Measurements from ENCODE around the gene TAOK3. TPM values are rescaled to one million over a fixed set of nuclear protein-coding genes. Genes with fewer than 3 reads are reported as not detected.

The TAOK3 gene
- total RNA-seq, 1 experiment from 2014 or later = 17.7 TPM

DNA sequence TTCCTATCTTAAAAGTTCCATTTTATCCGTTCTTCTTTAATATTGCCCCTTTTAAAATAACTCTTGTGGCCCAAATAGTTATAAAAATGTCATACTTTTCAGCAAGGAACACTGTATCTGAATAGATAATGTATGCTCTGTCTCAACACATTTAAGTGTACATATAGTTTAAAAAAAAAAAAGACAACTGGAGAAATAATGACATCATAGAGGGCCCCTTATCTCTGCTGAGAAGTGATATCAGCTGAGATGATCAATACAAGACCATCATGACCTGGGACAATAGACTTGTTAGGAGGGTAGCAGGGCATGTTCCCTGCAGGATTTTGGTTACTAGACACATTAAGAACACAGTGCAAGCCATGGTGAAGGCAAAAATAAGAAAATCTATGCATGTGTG is 159.3 kb downstream of the TAOK3 start:
- H3K4me1 Mint-ChIP-seq (ENCODE audit: low read depth, unreplicated experiment) = no peaks in the 10 kb centered on the region
- H3K9me3 ChIP-seq = no peaks in the 10 kb centered on the region
- H3K27me3 ChIP-seq (replicated peaks; ENCODE audit: control insufficient read depth, insufficient read depth, low read length) = no peaks in the 10 kb centered on the region
- peaks cover 5% of the 10 kb centered on the region for H3K36me3 Mint-ChIP-seq (ENCODE audit: insufficient read depth, unreplicated experiment)
- BruUV-seq (replicated peaks) = no TSS peak
- no peaks in the 10 kb centered on the region for H3K9me3 Mint-ChIP-seq (ENCODE audit: unreplicated experiment)
- ChIA-PET CTCF (no interaction called here), POLR2A (no interaction called here)
- TF ChIP-seq, protein P1, sequence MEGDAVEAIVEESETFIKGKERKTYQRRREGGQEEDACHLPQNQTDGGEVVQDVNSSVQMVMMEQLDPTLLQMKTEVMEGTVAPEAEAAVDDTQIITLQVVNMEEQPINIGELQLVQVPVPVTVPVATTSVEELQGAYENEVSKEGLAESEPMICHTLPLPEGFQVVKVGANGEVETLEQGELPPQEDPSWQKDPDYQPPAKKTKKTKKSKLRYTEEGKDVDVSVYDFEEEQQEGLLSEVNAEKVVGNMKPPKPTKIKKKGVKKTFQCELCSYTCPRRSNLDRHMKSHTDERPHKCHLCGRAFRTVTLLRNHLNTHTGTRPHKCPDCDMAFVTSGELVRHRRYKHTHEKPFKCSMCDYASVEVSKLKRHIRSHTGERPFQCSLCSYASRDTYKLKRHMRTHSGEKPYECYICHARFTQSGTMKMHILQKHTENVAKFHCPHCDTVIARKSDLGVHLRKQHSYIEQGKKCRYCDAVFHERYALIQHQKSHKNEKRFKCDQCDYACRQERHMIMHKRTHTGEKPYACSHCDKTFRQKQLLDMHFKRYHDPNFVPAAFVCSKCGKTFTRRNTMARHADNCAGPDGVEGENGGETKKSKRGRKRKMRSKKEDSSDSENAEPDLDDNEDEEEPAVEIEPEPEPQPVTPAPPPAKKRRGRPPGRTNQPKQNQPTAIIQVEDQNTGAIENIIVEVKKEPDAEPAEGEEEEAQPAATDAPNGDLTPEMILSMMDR (IDR thresholded peaks at IDR 0.05; ENCODE audit: insufficient read depth in 1 of 2, low read depth in 1 of 2, low read length in 1 of 2, severe bottlenecking in 1 of 2, unreplicated experiment in 1 of 2) = no peak
- no peak overlapping the region for H3K4me3 ChIP-seq (ENCODE audit: low read depth, low read length)
- H3K27ac Mint-ChIP-seq (ENCODE audit: unreplicated experiment) = no peak overlapping the region
- H3K4me3 Mint-ChIP-seq (ENCODE audit: unreplicated experiment) = no peak overlapping the region
- no peaks in the 10 kb centered on the region for H3K4me1 ChIP-seq
- no peak for DNase-seq
- H3K27me3 Mint-ChIP-seq (ENCODE audit: insufficient read depth, unreplicated experiment) = no peaks in the 10 kb centered on the region
- intact Hi-C loops (cut with micrococcal nuclease; ENCODE audit: unreplicated experiment) = no loop called here
- no peaks in the 10 kb centered on the region for H3K36me3 ChIP-seq (ENCODE audit: control insufficient read depth, insufficient read depth, low read length)

DNA sequence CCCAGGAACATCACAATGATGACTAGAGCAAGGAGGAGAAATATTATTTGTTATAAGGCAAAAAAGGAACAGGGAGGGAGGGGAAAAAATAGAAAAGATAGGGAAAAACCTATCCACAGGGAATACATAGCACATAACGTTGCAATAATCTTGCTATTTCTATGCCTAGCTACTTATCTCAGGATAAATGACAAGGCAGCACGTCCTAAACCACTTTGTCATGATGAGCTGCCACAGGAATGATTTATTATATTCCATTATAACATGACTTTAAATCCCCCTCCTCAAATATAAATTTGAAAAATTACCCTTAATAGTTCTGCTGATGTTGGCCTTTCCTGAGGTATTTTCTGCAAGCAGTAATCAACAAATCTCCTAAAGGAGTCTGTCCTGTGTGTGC is 160.1 kb downstream of the TAOK3 start:
- Histone ChIP-seq H3K4me1 (no peaks in the 10 kb centered on the region), H3K27me3 (replicated peaks; ENCODE audit: control insufficient read depth, insufficient read depth, low read length) (no peaks in the 10 kb centered on the region), H3K4me3 (ENCODE audit: low read depth, low read length) (no peak overlapping the region), H3K9me3 (no peaks in the 10 kb centered on the region), H3K36me3 (ENCODE audit: control insufficient read depth, insufficient read depth, low read length) (no peaks in the 10 kb centered on the region)
- BruUV-seq (replicated peaks) = no TSS peak
- Mint-ChIP-seq H3K36me3 (ENCODE audit: insufficient read depth, unreplicated experiment) (peaks cover 5% of the 10 kb centered on the region), H3K4me1 (ENCODE audit: low read depth, unreplicated experiment) (no peaks in the 10 kb centered on the region), H3K4me3 (ENCODE audit: unreplicated experiment) (no peak overlapping the region), H3K9me3 (ENCODE audit: unreplicated experiment) (no peaks in the 10 kb centered on the region), H3K27ac (ENCODE audit: unreplicated experiment) (no peak overlapping the region), H3K27me3 (ENCODE audit: insufficient read depth, unreplicated experiment) (no peaks in the 10 kb centered on the region)
- ChIA-PET CTCF (interaction anchor here (0.8 kb wide), 1 partner anchor 87 kb away, joined by 3 read pairs; no protein-coding TSS in a partner anchor), POLR2A (no interaction called here)
- TF ChIP-seq, protein P1 (IDR thresholded peaks at IDR 0.05; ENCODE audit: insufficient read depth in 1 of 2, low read depth in 1 of 2, low read length in 1 of 2, severe bottlenecking in 1 of 2, unreplicated experiment in 1 of 2) = no peak
- DNase-seq = no peak
- intact Hi-C loops (cut with micrococcal nuclease; ENCODE audit: unreplicated experiment) = no loop called here

DNA sequence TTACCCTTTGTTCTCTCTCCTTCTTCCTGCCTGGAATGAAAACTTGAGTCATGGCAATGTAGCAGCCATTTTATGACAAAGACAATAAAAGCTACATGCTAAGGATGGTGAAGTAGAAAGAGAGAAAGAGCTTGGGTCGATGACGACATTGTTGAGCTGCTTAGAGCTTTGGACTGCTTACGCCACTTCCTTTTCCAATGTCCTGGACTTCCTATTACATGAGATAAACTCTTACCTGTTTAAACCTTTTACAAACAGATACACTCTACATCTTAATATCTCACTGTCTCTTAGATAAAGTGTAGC is 166.6 kb downstream of the TAOK3 start:
- TF ChIP-seq, protein P1 (IDR thresholded peaks at IDR 0.05; ENCODE audit: insufficient read depth in 1 of 2, low read depth in 1 of 2, low read length in 1 of 2, severe bottlenecking in 1 of 2, unreplicated experiment in 1 of 2) = no peak

More for the DNA sequence above, 166.6 kb downstream of the TAOK3 start:
- Histone ChIP-seq H3K4me3 (ENCODE audit: low read depth, low read length) (no peak overlapping the region), H3K36me3 (ENCODE audit: control insufficient read depth, insufficient read depth, low read length) (no peaks in the 10 kb centered on the region), H3K27me3 (replicated peaks; ENCODE audit: control insufficient read depth, insufficient read depth, low read length) (no peaks in the 10 kb centered on the region), H3K4me1 (0 out of 2 replicates have a peak, but pooled peaks cover 6% of the 10 kb centered on the region), H3K9me3 (no peaks in the 10 kb centered on the region; the same call in 1 of the 2 replicates)
- H3K27me3 Mint-ChIP-seq (ENCODE audit: insufficient read depth, unreplicated experiment) = no peaks in the 10 kb centered on the region
- POLR2A ChIA-PET = no interaction called here
- intact Hi-C loops (cut with micrococcal nuclease; ENCODE audit: unreplicated experiment) = no loop called here
- H3K36me3 Mint-ChIP-seq (ENCODE audit: insufficient read depth, unreplicated experiment) = peaks cover 5% of the 10 kb centered on the region
- peak in 1 of 2 experiments; percentile 5 for DNase-seq
- BruUV-seq (replicated peaks) = no TSS peak
- no peak overlapping the region for H3K27ac Mint-ChIP-seq (ENCODE audit: unreplicated experiment)
- CTCF ChIA-PET = interaction anchor here (0.7 kb wide), 1 partner anchor 94 kb away, joined by 4 read pairs; no protein-coding TSS in a partner anchor
- no peaks in the 10 kb centered on the region for H3K4me1 Mint-ChIP-seq (ENCODE audit: low read depth, unreplicated experiment)
- H3K9me3 Mint-ChIP-seq (ENCODE audit: unreplicated experiment) = no peaks in the 10 kb centered on the region
- H3K4me3 Mint-ChIP-seq (ENCODE audit: unreplicated experiment) = no peak overlapping the region
